OCI-LY1 (cell line): Measurements from ENCODE around the gene TMBIM6.

Source experiments
- H2AFZ ChIP-seq: fragments of 200-600 bp; sonication (generic), shearing (Covaris generic); 2 replicates; pipeline ENCODE4 v1.6.0; 2014; ENCODE audit warnings: antibody characterized with exemption, mild to moderate bottlenecking, low read length
- H3F3A ChIP-seq: fragments of 200-600 bp; sonication (generic), shearing (Covaris generic); 2 replicates; pipeline ENCODE4 v1.6.0; 2014; ENCODE audit warnings: mild to moderate bottlenecking, antibody characterized with exemption, low read length, moderate library complexity; ENCODE audit not compliant: insufficient read depth
- H3K27ac ChIP-seq: fragments of 200-600 bp; sonication (generic); 2 replicates; pipeline ENCODE4 v1.5.1; 2014; ENCODE audit warnings: low read length, mixed run types, mild to moderate bottlenecking, low read depth; ENCODE audit not compliant: poor library complexity, severe bottlenecking
- H3K27me3 ChIP-seq: fragments of 200-600 bp; sonication (generic); 2 replicates; pipeline ENCODE4 v1.6.0; 2014; ENCODE audit warnings: antibody characterized with exemption, mild to moderate bottlenecking, low read length, moderate library complexity; ENCODE audit not compliant: insufficient read depth
- H3K36me3 ChIP-seq: fragments of 200-600 bp; sonication (generic); 2 replicates; pipeline ENCODE4 v1.6.1; 2014; ENCODE audit warnings: mild to moderate bottlenecking, antibody characterized with exemption, low read length, moderate library complexity, mixed read lengths; ENCODE audit not compliant: insufficient read depth
- H3K4me1 ChIP-seq: fragments of 200-600 bp; sonication (generic); 2 replicates; pipeline ENCODE4 v1.5.1; 2014; ENCODE audit warnings: mild to moderate bottlenecking, low read length, moderate library complexity; ENCODE audit not compliant: insufficient read depth, severe bottlenecking
- H3K4me2 ChIP-seq: fragments of 200-600 bp; sonication (generic), shearing (Covaris generic); 2 replicates; pipeline ENCODE4 v1.6.1; 2014; ENCODE audit warnings: low read length
- H3K4me3 ChIP-seq: fragments of 200-600 bp; sonication (generic); 2 replicates; pipeline ENCODE4 v1.5.1; 2014; ENCODE audit warnings: low read length, low read depth, mild to moderate bottlenecking, mixed read lengths; ENCODE audit not compliant: poor library complexity, severe bottlenecking
- H3K79me2 ChIP-seq: fragments of 200-600 bp; shearing (Covaris generic); 2 replicates; pipeline ENCODE4 v1.6.1; 2016; ENCODE audit warnings: mixed run types, low read length, mixed read lengths; ENCODE audit not compliant: insufficient read depth
- H3K9ac ChIP-seq: fragments of 200-600 bp; sonication (generic), shearing (Covaris generic); 2 replicates; pipeline ENCODE4 v1.6.1; 2014; ENCODE audit warnings: mild to moderate bottlenecking, low read length, mixed read lengths
- H3K9me2 ChIP-seq: fragments of 200-600 bp; sonication (generic), shearing (Covaris generic); 2 replicates; pipeline ENCODE4 v1.6.1; 2014; ENCODE audit warnings: low read depth, mild to moderate bottlenecking, low read length, mixed read lengths
- H3K9me3 ChIP-seq: fragments of 200-600 bp; shearing (Covaris generic); 2 replicates; pipeline ENCODE4 v1.6.1; 2014; ENCODE audit warnings: low read length, mixed read lengths
- H4K20me1 ChIP-seq: fragments of 200-600 bp; sonication (generic), shearing (Covaris generic); 2 replicates; pipeline ENCODE4 v1.6.0; 2016; ENCODE audit warnings: mild to moderate bottlenecking, low read length; ENCODE audit not compliant: insufficient read depth
- EZH2 ChIP-seq: fragments of 200-600 bp; sonication (generic), shearing (Covaris generic); IDR thresholded peaks from 2 replicates; pipeline ENCODE4 v1.8.0; 2017; ENCODE audit warnings: borderline replicate concordance, mixed run types, mild to moderate bottlenecking, antibody characterized with exemption, low read length, moderate library complexity, mixed read lengths
- TF ChIP-seq, protein P1 (sequence below): fragments of 200-600 bp; sonication (generic), shearing (Covaris generic); IDR thresholded peaks from 2 replicates; pipeline ENCODE4 v1.5.1; 2017; ENCODE audit warnings: mild to moderate bottlenecking, antibody characterized with exemption, low read length, moderate library complexity, mixed read lengths

Gene TMBIM6

DNA sequence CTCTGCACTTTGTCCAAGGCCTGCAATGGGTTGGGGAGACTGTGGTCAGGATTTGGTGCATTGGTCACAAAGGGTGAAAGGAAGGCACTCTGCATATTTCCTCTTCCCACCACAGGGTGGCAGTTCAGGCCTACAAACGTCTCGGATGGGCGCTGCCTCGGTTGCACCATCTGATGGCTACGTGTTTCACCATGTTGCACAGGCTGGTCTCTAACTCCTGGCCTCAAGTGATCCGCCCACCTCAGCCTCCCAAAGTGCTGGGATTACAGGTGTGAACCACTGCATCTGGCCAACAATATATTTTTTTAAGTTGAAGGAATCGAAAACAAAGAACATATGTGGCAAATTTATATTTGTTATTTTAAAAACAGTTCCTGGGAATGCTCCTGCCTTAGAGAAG, 35.1 kb downstream of the TMBIM6 start:
- Histone ChIP-seq H3K9me3 (no peaks in the 10 kb centered on the region), H3K27ac (no peak overlapping the region), H3K79me2 (no peaks in the 10 kb centered on the region), H4K20me1 (no peaks in the 10 kb centered on the region), H3K4me2 (no peak overlapping the region), H3K36me3 (no peaks in the 10 kb centered on the region), H3K9me2 (no peaks in the 10 kb centered on the region), H3F3A (no peaks in the 10 kb centered on the region), H3K9ac (no peak overlapping the region), H3K27me3 (no peaks in the 10 kb centered on the region), H2AFZ (no peak overlapping the region), H3K4me3 (no peak overlapping the region), H3K4me1 (peaks cover 5% of the 10 kb centered on the region)
- TF ChIP-seq EZH2: no peak
- TF ChIP-seq, protein P1, sequence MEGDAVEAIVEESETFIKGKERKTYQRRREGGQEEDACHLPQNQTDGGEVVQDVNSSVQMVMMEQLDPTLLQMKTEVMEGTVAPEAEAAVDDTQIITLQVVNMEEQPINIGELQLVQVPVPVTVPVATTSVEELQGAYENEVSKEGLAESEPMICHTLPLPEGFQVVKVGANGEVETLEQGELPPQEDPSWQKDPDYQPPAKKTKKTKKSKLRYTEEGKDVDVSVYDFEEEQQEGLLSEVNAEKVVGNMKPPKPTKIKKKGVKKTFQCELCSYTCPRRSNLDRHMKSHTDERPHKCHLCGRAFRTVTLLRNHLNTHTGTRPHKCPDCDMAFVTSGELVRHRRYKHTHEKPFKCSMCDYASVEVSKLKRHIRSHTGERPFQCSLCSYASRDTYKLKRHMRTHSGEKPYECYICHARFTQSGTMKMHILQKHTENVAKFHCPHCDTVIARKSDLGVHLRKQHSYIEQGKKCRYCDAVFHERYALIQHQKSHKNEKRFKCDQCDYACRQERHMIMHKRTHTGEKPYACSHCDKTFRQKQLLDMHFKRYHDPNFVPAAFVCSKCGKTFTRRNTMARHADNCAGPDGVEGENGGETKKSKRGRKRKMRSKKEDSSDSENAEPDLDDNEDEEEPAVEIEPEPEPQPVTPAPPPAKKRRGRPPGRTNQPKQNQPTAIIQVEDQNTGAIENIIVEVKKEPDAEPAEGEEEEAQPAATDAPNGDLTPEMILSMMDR: peak; percentile 88

DNA sequence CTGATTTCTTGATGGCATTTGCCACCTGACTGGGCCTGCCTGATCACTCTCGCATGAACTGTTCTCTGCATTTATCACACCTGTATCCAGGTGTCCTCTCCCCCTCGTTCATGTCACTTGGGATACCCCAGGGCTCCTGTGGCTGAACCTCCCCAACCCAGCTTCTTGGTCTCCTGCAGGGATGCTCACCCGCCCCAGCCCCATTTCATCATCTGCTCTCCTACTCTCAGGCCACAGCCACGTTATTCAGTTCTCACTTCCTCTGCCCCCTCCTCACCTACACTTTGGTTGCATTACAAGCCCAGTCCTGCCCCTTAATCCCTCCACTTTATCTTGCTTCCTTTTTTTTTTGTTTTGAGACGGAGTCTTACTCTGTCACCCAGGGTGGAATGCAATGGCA, 35.5 kb downstream of the TMBIM6 start:
- TF ChIP-seq EZH2: no peak
- TF ChIP-seq, protein P1: no peak
- Histone ChIP-seq H3K9ac (no peak overlapping the region), H3K4me1 (peaks cover 5% of the 10 kb centered on the region), H3K79me2 (no peaks in the 10 kb centered on the region), H4K20me1 (no peaks in the 10 kb centered on the region), H3K4me3 (no peak overlapping the region), H3K27me3 (no peaks in the 10 kb centered on the region), H3K36me3 (no peaks in the 10 kb centered on the region), H3K27ac (no peak overlapping the region), H3K9me2 (no peaks in the 10 kb centered on the region), H3F3A (no peaks in the 10 kb centered on the region), H3K4me2 (no peak overlapping the region), H2AFZ (no peak overlapping the region), H3K9me3 (no peaks in the 10 kb centered on the region)

DNA sequence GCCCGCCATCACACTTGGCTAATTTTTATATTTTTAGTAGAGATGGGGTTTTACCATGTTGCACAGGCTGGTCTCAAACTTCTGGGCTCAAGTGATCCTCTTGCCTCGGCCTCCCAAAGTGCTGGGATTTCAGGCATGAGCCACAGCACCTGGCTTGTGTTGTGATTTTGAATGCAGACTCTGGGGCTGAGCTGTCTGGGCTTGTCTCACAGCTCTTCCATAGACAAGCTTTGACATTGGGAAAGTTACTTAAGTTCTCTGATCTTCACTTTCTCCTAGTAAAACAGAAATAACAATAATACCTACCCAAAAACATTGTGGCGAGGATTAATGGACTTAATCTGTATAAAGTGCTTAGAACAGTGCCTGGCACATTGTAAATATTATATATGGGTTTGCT, 36.0 kb downstream of the TMBIM6 start:
- no peaks in the 10 kb centered on the region for H3K9me2 ChIP-seq
- H3F3A ChIP-seq: no peaks in the 10 kb centered on the region
- H3K4me3 ChIP-seq: no peak overlapping the region
- no peaks in the 10 kb centered on the region for H3K9me3 ChIP-seq
- H2AFZ ChIP-seq: no peak overlapping the region
- no peak overlapping the region for H3K4me2 ChIP-seq
- H3K4me1 ChIP-seq: peaks cover 5% of the 10 kb centered on the region
- no peak for TF ChIP-seq EZH2
- TF ChIP-seq, protein P1: no peak
- no peak overlapping the region for H3K9ac ChIP-seq
- no peak overlapping the region for H3K27ac ChIP-seq
- H3K79me2 ChIP-seq: no peaks in the 10 kb centered on the region
- H4K20me1 ChIP-seq: no peaks in the 10 kb centered on the region
- no peaks in the 10 kb centered on the region for H3K27me3 ChIP-seq
- H3K36me3 ChIP-seq: no peaks in the 10 kb centered on the region
